SK-N-MC (cell line): ENCODE data around the gene LBP.
"Not testable (repeated sequence)": the region's sequence is repeated elsewhere in the genome, so short reads cannot be mapped to it uniquely, and the experiment has no call there.

Experiments
- DNase-seq: peaks from one replicate; pipeline ENCODE4 v3.0.0-alpha.2; 2011; ENCODE audit warnings: low read depth, low spot score
- H3K27ac ChIP-seq: fragments of 200-600 bp; sonication (generic); 2 replicates; pipeline ENCODE4 v1.5.1; 2016; ENCODE audit warnings: mixed run types
- H3K36me3 ChIP-seq: fragments of 200-600 bp; sonication (generic); 2 replicates; pipeline ENCODE4 v1.6.1; 2017; ENCODE audit warnings: antibody characterized with exemption, low read length, mixed read lengths; ENCODE audit not compliant: insufficient read depth
- H3K4me3 ChIP-seq: fragments of 200-600 bp; sonication (generic); 2 replicates; pipeline ENCODE4 v1.5.1; 2016
- H3K9ac ChIP-seq: fragments of 200-600 bp; sonication (generic); 2 replicates; pipeline ENCODE4 v1.8.0; 2017; ENCODE audit warnings: mixed run types, mixed read lengths; ENCODE audit not compliant: insufficient read length
- H3K9me3 ChIP-seq: fragments of 200-600 bp; sonication (generic); 2 replicates; pipeline ENCODE4 v1.6.1; 2017; ENCODE audit warnings: low read depth, mild to moderate bottlenecking, antibody characterized with exemption, low read length, moderate library complexity, mixed read lengths
- EZH2 ChIP-seq: fragments of 200-600 bp; sonication (generic); IDR thresholded peaks from one replicate; pipeline ENCODE4 v1.6.1; 2017; ENCODE audit warnings: antibody characterized with exemption
- FOXP2 ChIP-seq: optimal IDR thresholded peaks from 2 replicates; pipeline ENCODE3; 2011; ENCODE audit warnings: mild to moderate bottlenecking, moderate library complexity; ENCODE audit not compliant: insufficient read depth; ENCODE audit errors: extremely low read length, control extremely low read depth
- POLR2AphosphoS5 ChIP-seq: IDR thresholded peaks from 2 replicates; pipeline ENCODE4 v1.6.1; 2012; ENCODE audit warnings: mild to moderate bottlenecking, low read depth, low read length, borderline replicate concordance

LBP gene

GRCh38 chr20:38387953-38388352 is 41.7 kb downstream of the LBP start:
- DNase-seq, result no peak
- Histone ChIP-seq H3K9me3 (no peaks in the 10 kb centered on the region), H3K36me3 (no peaks in the 10 kb centered on the region), H3K27ac (no peak overlapping the region), H3K9ac (no peak overlapping the region), H3K4me3 (no peak overlapping the region)
- TF ChIP-seq POLR2AphosphoS5 (no peak), EZH2 (no peak), FOXP2 (no peak)

GRCh38 chr20:38392356-38392755 is 46.1 kb downstream of the LBP start:
- TF ChIP-seq FOXP2 (no peak), EZH2 (no peak), POLR2AphosphoS5 (no peak)
- H3K27ac ChIP-seq, result no peak overlapping the region
- no peaks in the 10 kb centered on the region for H3K9me3 ChIP-seq
- no peak overlapping the region for H3K9ac ChIP-seq
- DNase-seq, result no peak
- no peaks in the 10 kb centered on the region for H3K36me3 ChIP-seq
- H3K4me3 ChIP-seq, result no peak overlapping the region

- Histone ChIP-seq H3K9ac (no peak overlapping the region), H3K9me3 (no peaks in the 10 kb centered on the region), H3K36me3 (no peaks in the 10 kb centered on the region), H3K27ac (no peak overlapping the region), H3K4me3 (no peak overlapping the region)
- TF ChIP-seq FOXP2 (no peak), EZH2 (no peak), POLR2AphosphoS5 (no peak)
- DNase-seq, result no peak
These were observed 47.0 kb downstream of the LBP start for GRCh38 chr20:38393259-38393658.

GRCh38 chr20:38395165-38395564 is 48.9 kb downstream of the LBP start:
- Histone ChIP-seq H3K36me3 (no peaks in the 10 kb centered on the region), H3K9ac (no peak overlapping the region), H3K9me3 (no peaks in the 10 kb centered on the region), H3K4me3 (no peak overlapping the region), H3K27ac (no peak overlapping the region)
- TF ChIP-seq FOXP2 (no peak), EZH2 (no peak), POLR2AphosphoS5 (no peak)
- DNase-seq, result no peak

GRCh38 chr20:38395751-38396395 is 49.6 kb downstream of the LBP start:
- H3K9ac ChIP-seq, H3K27ac ChIP-seq, H3K9me3 ChIP-seq, H3K4me3 ChIP-seq, H3K36me3 ChIP-seq, DNase-seq: not testable (repeated sequence)

- TF ChIP-seq EZH2, result no peak
- no peak for TF ChIP-seq POLR2AphosphoS5
- TF ChIP-seq FOXP2, result no peak
- DNase-seq, result no peak
- Histone ChIP-seq H3K9me3 (no peaks in the 10 kb centered on the region), H3K4me3 (no peak overlapping the region), H3K9ac (no peak overlapping the region), H3K36me3 (no peaks in the 10 kb centered on the region), H3K27ac (no peak overlapping the region)
These were observed 55.8 kb downstream of the LBP start for GRCh38 chr20:38402089-38402488.

- Histone ChIP-seq H3K9ac (no peak overlapping the region), H3K9me3 (no peaks in the 10 kb centered on the region), H3K36me3 (no peaks in the 10 kb centered on the region), H3K4me3 (no peak overlapping the region), H3K27ac (no peak overlapping the region)
- no peak for DNase-seq
- no peak for TF ChIP-seq POLR2AphosphoS5
- no peak for TF ChIP-seq EZH2
- TF ChIP-seq FOXP2, result no peak
These were observed 56.5 kb downstream of the LBP start for GRCh38 chr20:38402816-38403215.

- H3K9ac ChIP-seq, result no peak overlapping the region
- no peaks in the 10 kb centered on the region for H3K36me3 ChIP-seq
- no peaks in the 10 kb centered on the region for H3K9me3 ChIP-seq
- H3K27ac ChIP-seq, result no peak overlapping the region
- TF ChIP-seq EZH2 (no peak), POLR2AphosphoS5 (no peak), FOXP2 (no peak)
- no peak overlapping the region for H3K4me3 ChIP-seq
- no peak for DNase-seq
These were observed 57.7 kb downstream of the LBP start for GRCh38 chr20:38404016-38404415.

- no peak for DNase-seq
- H3K9ac ChIP-seq, result no peak overlapping the region
- no peak overlapping the region for H3K27ac ChIP-seq
- H3K36me3 ChIP-seq, result no peaks in the 10 kb centered on the region
- no peak overlapping the region for H3K4me3 ChIP-seq
- no peaks in the 10 kb centered on the region for H3K9me3 ChIP-seq
- TF ChIP-seq FOXP2 (no peak), EZH2 (no peak), POLR2AphosphoS5 (no peak)
These were observed 58.9 kb downstream of the LBP start for GRCh38 chr20:38405132-38405531.

- DNase-seq, result no peak
- H3K9me3 ChIP-seq, result no peaks in the 10 kb centered on the region
- H3K36me3 ChIP-seq, result no peaks in the 10 kb centered on the region
- no peak for TF ChIP-seq EZH2
- no peak for TF ChIP-seq FOXP2
- TF ChIP-seq POLR2AphosphoS5, result no peak
- no peak overlapping the region for H3K9ac ChIP-seq
- H3K27ac ChIP-seq, result no peak overlapping the region
- no peak overlapping the region for H3K4me3 ChIP-seq
These were observed 60.2 kb downstream of the LBP start for GRCh38 chr20:38406476-38406875.
